Neural progenitor cell (in vitro differentiated cells): ENCODE measurements around the gene MAF. TPM values are rescaled to one million over a fixed set of nuclear protein-coding genes. Genes with fewer than 3 reads are reported as not detected.
A peak's percentile ranks its signal among the peaks of the same experiment; 100 is the strongest.

Experiments used
- DNase-seq: peaks from one replicate; pipeline ENCODE4 v3.0.0-alpha.2; 2016; ENCODE audit warnings: low spot score
- H2AFZ ChIP-seq: fragments of 200-600 bp; sonication (generic); replicated peaks from 2 replicates; pipeline ENCODE4 v1.6.1; 2016; ENCODE audit warnings: antibody characterized with exemption
- H3F3A ChIP-seq: fragments of 200-600 bp; sonication (generic); 2 replicates; pipeline ENCODE4 v1.6.1; 2016; ENCODE audit warnings: antibody characterized with exemption, low read depth
- H3K27ac ChIP-seq: fragments of 200-600 bp; sonication (generic); 2 replicates; pipeline ENCODE4 v1.5.1; 2016; ENCODE audit warnings: mild to moderate bottlenecking
- H3K27me3 ChIP-seq: fragments of 200-600 bp; sonication (generic); 2 replicates; pipeline ENCODE4 v1.6.1; 2016; ENCODE audit warnings: mild to moderate bottlenecking, moderate library complexity
- H3K36me3 ChIP-seq: fragments of 200-600 bp; sonication (generic); 2 replicates; pipeline ENCODE4 v1.5.1; 2016
- H3K4me1 ChIP-seq: fragments of 200-600 bp; sonication (generic); 2 replicates; pipeline ENCODE4 v1.6.1; 2016; ENCODE audit warnings: mixed run types
- H3K4me2 ChIP-seq: fragments of 200-600 bp; sonication (generic); 2 replicates; pipeline ENCODE4 v1.6.1; 2016
- H3K4me3 ChIP-seq: fragments of 200-600 bp; sonication (generic); 2 replicates; pipeline ENCODE4 v1.5.1; 2016
- H3K79me2 ChIP-seq: fragments of 200-600 bp; sonication (generic); 2 replicates; pipeline ENCODE4 v1.6.1; 2016; ENCODE audit warnings: low read depth
- H3K9ac ChIP-seq: fragments of 200-600 bp; sonication (generic); 2 replicates; pipeline ENCODE4 v1.6.1; 2016
- H3K9me3 ChIP-seq: fragments of 200-600 bp; sonication (generic); 2 replicates; pipeline ENCODE4 v1.5.1; 2016; ENCODE audit warnings: low read depth
- H4K20me1 ChIP-seq: fragments of 200-600 bp; sonication (generic); 2 replicates; pipeline ENCODE4 v1.6.1; 2016; ENCODE audit warnings: low read depth
- H3K27ac Mint-ChIP-seq: 3 replicates; pipeline ENCODE4 v1.8.0; 2021; ENCODE audit warnings: mixed read lengths
- H3K27me3 Mint-ChIP-seq: 2 replicates; pipeline ENCODE4 v1.8.0; 2022; ENCODE audit warnings: low read depth, mild to moderate bottlenecking, inconsistent platforms, moderate library complexity, mixed read lengths; ENCODE audit not compliant: insufficient read depth
- H3K36me3 Mint-ChIP-seq: 3 replicates; pipeline ENCODE4 v1.8.0; 2021; ENCODE audit warnings: mixed read lengths
- H3K4me1 Mint-ChIP-seq: 3 replicates; pipeline ENCODE4 v1.8.0; 2021; ENCODE audit warnings: mixed read lengths
- H3K4me3 Mint-ChIP-seq: 3 replicates; pipeline ENCODE4 v1.8.0; 2021; ENCODE audit warnings: mild to moderate bottlenecking, moderate library complexity, mixed read lengths
- H3K9me3 Mint-ChIP-seq: 3 replicates; pipeline ENCODE4 v1.8.0; 2020; ENCODE audit warnings: mixed read lengths
- CTCF ChIP-seq: fragments of 200-600 bp; sonication (generic); IDR thresholded peaks from 2 replicates; pipeline ENCODE4 v1.5.1; 2017; ENCODE audit warnings: antibody characterized with exemption, mild to moderate bottlenecking
- EZH2 ChIP-seq: fragments of 200-600 bp; sonication (generic); IDR thresholded peaks from 2 replicates; pipeline ENCODE4 v1.6.1; 2017; ENCODE audit warnings: antibody characterized with exemption, mild to moderate bottlenecking, moderate library complexity
- EZH2phosphoT487 ChIP-seq: fragments of 200-600 bp; sonication (generic); IDR thresholded peaks from 2 replicates; pipeline ENCODE4 v1.6.1; 2017; ENCODE audit warnings: antibody characterized with exemption
- total RNA-seq: library from RNA; depleted of rRNA; stranded (reverse); fragments of >200 nt; gene quantifications from 2 replicates; pipeline ENCODE4 v1.2.3, GENCODE V29; 2015; ENCODE audit warnings: low replicate concordance

Gene MAF
- total RNA-seq, 1 donor from 2014 or later = 10.8 TPM

GRCh38 chr16:79571065-79571902 is 29.3 kb downstream of the MAF start:
- Histone ChIP-seq H3K27me3 (no peaks in the 10 kb centered on the region), H3K9ac (no peak overlapping the region), H3K27ac (no peak overlapping the region), H3K4me2 (peak overlapping the region; percentile 52), H2AFZ (no peak overlapping the region), H3K4me1 (peaks cover 24% of the 10 kb centered on the region), H3K9me3 (no peaks in the 10 kb centered on the region), H3F3A (peaks cover 3% of the 10 kb centered on the region), H3K4me3 (no peak overlapping the region), H3K79me2 (no peaks in the 10 kb centered on the region), H4K20me1 (no peaks in the 10 kb centered on the region), H3K36me3 (no peaks in the 10 kb centered on the region)
- Mint-ChIP-seq H3K4me3 (peak overlapping the region; percentile 68), H3K36me3 (peaks cover 2% of the 10 kb centered on the region), H3K9me3 (peaks cover 1% of the 10 kb centered on the region), H3K27me3 (no peaks in the 10 kb centered on the region), H3K27ac (peak overlapping the region; percentile 68), H3K4me1 (peaks cover 62% of the 10 kb centered on the region)
- DNase-seq = no peak
- TF ChIP-seq CTCF (no peak), EZH2phosphoT487 (no peak), EZH2 (no peak)

GRCh38 chr16:79564671-79565107 is 35.8 kb downstream of the MAF start:
- Histone ChIP-seq H3K4me3 (no peak overlapping the region), H2AFZ (no peak overlapping the region), H3F3A (no peaks in the 10 kb centered on the region), H3K79me2 (no peaks in the 10 kb centered on the region), H3K36me3 (no peaks in the 10 kb centered on the region), H3K27me3 (no peaks in the 10 kb centered on the region), H3K4me2 (no peak overlapping the region), H3K4me1 (peaks cover 20% of the 10 kb centered on the region), H3K9ac (no peak overlapping the region), H4K20me1 (no peaks in the 10 kb centered on the region), H3K9me3 (no peaks in the 10 kb centered on the region), H3K27ac (no peak overlapping the region)
- Mint-ChIP-seq H3K27me3 (no peaks in the 10 kb centered on the region), H3K36me3 (peaks cover 4% of the 10 kb centered on the region), H3K27ac (no peak overlapping the region), H3K9me3 (peaks cover 2% of the 10 kb centered on the region), H3K4me3 (no peak overlapping the region), H3K4me1 (peaks cover 42% of the 10 kb centered on the region)
- DNase-seq = no peak
- TF ChIP-seq EZH2 (no peak), CTCF (no peak), EZH2phosphoT487 (no peak)

GRCh38 chr16:79563921-79564320 is 36.6 kb downstream of the MAF start:
- Mint-ChIP-seq H3K27ac (peak overlapping the region; percentile 3), H3K27me3 (no peaks in the 10 kb centered on the region), H3K36me3 (peaks cover 4% of the 10 kb centered on the region), H3K4me3 (no peak overlapping the region), H3K9me3 (peaks cover 2% of the 10 kb centered on the region), H3K4me1 (peaks cover 34% of the 10 kb centered on the region)
- Histone ChIP-seq H2AFZ (no peak overlapping the region), H3K4me3 (no peak overlapping the region), H3K9me3 (no peaks in the 10 kb centered on the region), H3K27ac (no peak overlapping the region), H3K36me3 (no peaks in the 10 kb centered on the region), H3F3A (no peaks in the 10 kb centered on the region), H3K9ac (no peak overlapping the region), H3K79me2 (no peaks in the 10 kb centered on the region), H3K4me1 (peaks cover 12% of the 10 kb centered on the region), H3K27me3 (no peaks in the 10 kb centered on the region), H3K4me2 (peak overlapping the region; percentile 57), H4K20me1 (no peaks in the 10 kb centered on the region)
- TF ChIP-seq CTCF (peak; percentile 21), EZH2 (no peak), EZH2phosphoT487 (no peak)
- DNase-seq = peak; percentile 49
